HepG2 (cell line): ENCODE results near the gene ATP7B. TPM values are rescaled to one million over a fixed set of nuclear protein-coding genes. Genes with fewer than 3 reads are reported as not detected.

Source experiments
- ATAC-seq: fragments of 200-7000 bp; cut with Tn5 transposase; 3 replicates; pipeline ENCODE4 v1.9.1; 2020; ENCODE audit warnings: mild to moderate bottlenecking, moderate library complexity
- BruUV-seq: library from RNA; stranded (reverse); fragments of 400-500 nt; replicated peaks from 2 replicates; lab custom pipeline; 2021; lab: Mats Ljungman, UMichigan
- CTCF ChIA-PET: fragments of 300-600 bp; formaldehyde crosslinking; extraction: SDS; loops from one replicate; lab custom pipeline; 2021; ENCODE audit warnings: low total read pairs, inconsistent platforms, low intra/inter-chr PET ratio; lab: Yijun Ruan, JAX
- POLR2A ChIA-PET: fragments of 350-600 bp; sonication (Branson Sonifier 250); formaldehyde crosslinking; loops from one replicate; lab custom pipeline; 2020; ENCODE audit warnings: antibody characterized with exemption, inconsistent platforms; lab: Yijun Ruan, JAX
- DNase-seq: peaks from one replicate; pipeline ENCODE4 v3.0.0-alpha.2; 2015; ENCODE audit warnings: low spot score
- FAIRE-seq: peaks from 3 replicates; lab custom pipeline; 2011; peaks lifted over from hg19 to GRCh38; lab: Jason Lieb, UNC
- H2AFZ ChIP-seq: one replicate; pipeline ENCODE4 v1.6.1; 2011; ENCODE audit warnings: low read length, inconsistent platforms
- H3K27ac ChIP-seq: fragments of 300-600 bp; 3 replicates; pipeline ENCODE4 v1.8.0; 2011; ENCODE audit warnings: mixed run types, mild to moderate bottlenecking, mixed read lengths, low read length, inconsistent platforms; ENCODE audit not compliant: insufficient read depth; ENCODE audit errors: extremely low read length
- H3K27me3 ChIP-seq, 2 experiments: fragments of 200-600 bp in 1 of 2; 2 replicates in 1 of 2; 3 replicates in 1 of 2; pipeline versions ENCODE4 v1.6.0 to v1.8.0; 2011; ENCODE audit warnings: low read length in 2 of 2, mild to moderate bottlenecking in 2 of 2, moderate library complexity in 2 of 2, inconsistent platforms in 1 of 2; ENCODE audit not compliant: insufficient read depth in 2 of 2, control insufficient read depth in 1 of 2
- H3K36me3 ChIP-seq, 2 experiments: fragments of 200-600 bp in 1 of 2; replicated peaks in 1 of 2; 2 replicates in 1 of 2; 3 replicates in 1 of 2; pipeline versions ENCODE4 v1.5.1 to v1.8.0; 2011; ENCODE audit warnings: low read length in 2 of 2, inconsistent platforms in 1 of 2; ENCODE audit not compliant: insufficient read depth in 2 of 2, control insufficient read depth in 1 of 2
- H3K4me1 ChIP-seq: 2 replicates; pipeline ENCODE4 v1.5.1; 2012; ENCODE audit warnings: low read length, inconsistent platforms; ENCODE audit not compliant: insufficient read depth
- H3K4me2 ChIP-seq: 2 replicates; pipeline ENCODE4 v1.6.0; 2011; ENCODE audit warnings: low read depth, low read length, inconsistent platforms
- H3K4me3 ChIP-seq, 3 experiments: fragments of 200-600 bp in 1 of 3; sonication (generic), shearing (Covaris generic) in 1 of 3; replicated peaks in 1 of 3; 2 replicates each; pipeline ENCODE4 v1.5.1; 2011 to 2016; ENCODE audit warnings: low read length in 3 of 3, inconsistent platforms in 2 of 3, low read depth in 2 of 3, mild to moderate bottlenecking in 2 of 3, control low read depth in 1 of 3, mixed read lengths in 1 of 3; ENCODE audit not compliant: insufficient read depth in 1 of 3
- H3K79me2 ChIP-seq: one replicate; pipeline ENCODE4 v1.6.1; 2011; ENCODE audit warnings: low read length, inconsistent platforms; ENCODE audit not compliant: insufficient read depth
- H3K9ac ChIP-seq: 2 replicates; pipeline ENCODE4 v1.6.0; 2011; ENCODE audit warnings: mild to moderate bottlenecking, low read depth, low read length, inconsistent platforms; ENCODE audit not compliant: insufficient read depth
- H3K9me3 ChIP-seq: 2 replicates; pipeline ENCODE4 v1.5.1; 2012; ENCODE audit warnings: mild to moderate bottlenecking, low read length
- H4K20me1 ChIP-seq: 2 replicates; pipeline ENCODE4 v1.6.0; 2011; ENCODE audit warnings: inconsistent platforms, mild to moderate bottlenecking, low read length, moderate library complexity; ENCODE audit not compliant: insufficient read depth
- CBX1 ChIP-seq: IDR thresholded peaks from one replicate; pipeline ENCODE4 v1.6.1; 2016; ENCODE audit warnings: antibody characterized with exemption, low read depth
- ELF3 ChIP-seq: IDR thresholded peaks from 2 replicates; pipeline ENCODE4 v1.6.1; 2016; ENCODE audit warnings: missing genetic modification reagents, missing compliant biosample characterization
- HNRNPH1 ChIP-seq: fragments of 200-400 bp; formaldehyde crosslinking; optimal IDR thresholded peaks from 2 replicates; pipeline ENCODE3; 2017; ENCODE audit warnings: mild to moderate bottlenecking, low read depth, low read length
- ISX ChIP-seq: sonication (generic); formaldehyde crosslinking; conservative IDR thresholded peaks from 2 replicates; pipeline ENCODE4 v1.5.0; 2020; ENCODE audit warnings: missing genetic modification reagents
- KDM5A ChIP-seq: fragments of 200-600 bp; sonication (generic); IDR thresholded peaks from 2 replicates; pipeline ENCODE4 v1.7.0; 2018; ENCODE audit warnings: antibody characterized with exemption, mild to moderate bottlenecking, low read length, borderline replicate concordance
- MIER3 ChIP-seq: IDR thresholded peaks from 2 replicates; pipeline ENCODE4 v1.6.1; 2016; ENCODE audit warnings: missing compliant biosample characterization, borderline replicate concordance
- NR2C2 ChIP-seq: sonication (generic); formaldehyde crosslinking; IDR thresholded peaks from 2 replicates; pipeline ENCODE4 v1.4.0; 2020; ENCODE audit warnings: missing genetic modification reagents, mild to moderate bottlenecking, moderate library complexity, borderline replicate concordance
- NR3C1 ChIP-seq: sonication (generic); formaldehyde crosslinking; IDR thresholded peaks from 2 replicates; pipeline ENCODE4 v1.4.0; 2020; ENCODE audit warnings: missing genetic modification reagents
- SALL2 ChIP-seq: sonication (generic); formaldehyde crosslinking; IDR thresholded peaks from 2 replicates; pipeline ENCODE4 v1.8.1; 2023; ENCODE audit warnings: mild to moderate bottlenecking, missing genetic modification reagents, inconsistent platforms
- SMAD3 ChIP-seq: sonication (generic); formaldehyde crosslinking; IDR thresholded peaks from 2 replicates; pipeline ENCODE4 v1.4.0; 2020; ENCODE audit warnings: missing genetic modification reagents
- WGBS: methylation state at CpG from one replicate; pipeline ENCODE4 v1.1.6; 2017; ENCODE audit warnings: low lambda C conversion rate; 5-methylcytosine and 5-hydroxymethylcytosine counted together
- in situ Hi-C: cut with HindIII; loops from 2 replicates; pipeline ENCODE4 v1.10.0; 2017; ENCODE audit warnings: low pct_unique_long_range_greater_than_20kb; ENCODE audit not compliant: extremely low pct_ligation_motif_present
- intact Hi-C: fragments of 100-400 bp; cut with micrococcal nuclease; formaldehyde crosslinking; loops from one replicate; pipeline ENCODE4 v1.10.0; 2022; ENCODE audit not compliant: unreplicated experiment
- polyA plus RNA-seq, 8 experiments: library from polyadenylated mRNA; depleted of rRNA in 3 of 8; stranded (reverse) in 7 of 8; unstranded in 1 of 8; fragments of >200 nt; fragmentation: Illumina TruSeq in 4 of 8; extraction: Trizol in 4 of 8; gene quantifications; 2 replicates each; pipeline versions ENCODE4 v1.2.1 to v1.2.3, GENCODE V29; 2011 to 2016; ENCODE audit warnings: low read depth in 4 of 8, missing spikeins in 1 of 8, mixed read lengths in 1 of 8; ENCODE audit not compliant: insufficient read depth in 1 of 8
- total RNA-seq, 5 experiments: library from RNA; depleted of rRNA; stranded (reverse); fragments of >200 nt; fragmentation: Illumina TruSeq; extraction: Trizol; gene quantifications; 2 replicates each; pipeline ENCODE4 v1.2.3, GENCODE V29; 2016; ENCODE audit warnings: low read depth in 1 of 5

The ATP7B gene
- total and polyA plus RNA-seq, 2 of the 13 experiments (the other 11 are each of a cell fraction or from before 2014, with no cell fraction given) = 31.8 to 57.4 TPM

GRCh38 chr13:52016296-52016695 is 5.0 kb upstream of the ATP7B start:
- TF ChIP-seq NR3C1 (CRISPR knock-in tag) = no peak
- no peak for TF ChIP-seq KDM5A
- no peak for TF ChIP-seq ISX
- no peak for TF ChIP-seq SALL2 (CRISPR knock-in tag)
- TF ChIP-seq, all 625 proteins: peak for 0
- Histone ChIP-seq H3K9ac (no peak overlapping the region), H3K36me3 (peaks cover 7 to 26% of the 10 kb centered on the region in 2 experiments; a peak in 4 of 5 replicates), H3K79me2 (peaks cover 66% of the 10 kb centered on the region), H3K27ac (no peak overlapping the region), H3K9me3 (no peaks in the 10 kb centered on the region), H4K20me1 (0 out of 2 replicates have a peak, but pooled peaks cover 4% of the 10 kb centered on the region), H3K4me2 (no peak overlapping the region), H2AFZ (no peak overlapping the region), H3K4me3 (no peak overlapping the region), H3K27me3 (no peaks in the 10 kb centered on the region; a peak in 1 of 5 replicates), H3K4me1 (peaks cover 29% of the 10 kb centered on the region; the same call in 1 of the 2 replicates)
- in situ Hi-C loops = loop anchor here (25.0 kb wide), 1 partner anchor 446 kb away; the partner anchor contains the start of genes CKAP2 and VPS36
- ChIA-PET POLR2A (no interaction called here), CTCF (no interaction called here)
- FAIRE-seq (no peak), ATAC-seq (no peak), DNase-seq (no peak)
- 100% methylated on average over 2 of the region's 3 CpGs for WGBS
- intact Hi-C loops = no loop called here
- no TSS peak for BruUV-seq

DNA sequence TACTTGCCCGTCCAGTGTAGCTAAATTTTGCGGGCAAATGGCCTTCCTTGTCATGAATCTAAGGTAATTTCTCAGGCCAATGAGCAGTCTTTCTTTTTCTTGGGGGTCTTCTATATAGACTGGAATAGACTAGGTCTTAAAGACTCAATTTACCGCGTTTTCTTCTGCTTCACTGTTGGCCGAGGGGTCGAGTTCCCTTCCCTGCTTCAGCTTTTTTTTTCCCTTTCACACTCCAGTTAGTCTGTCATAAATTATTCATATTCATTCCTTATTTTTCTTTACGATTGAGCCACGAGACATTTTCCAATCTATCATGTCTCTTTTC is 1.2 kb upstream of the ATP7B start:
- in situ Hi-C loops (loop anchor here (5.0 to 25.0 kb wide), 2 partner anchors 115 to 450 kb away; partner anchors contain the start of genes CKAP2, NEK5 and VPS36), intact Hi-C loops (loop anchor here (1.0 to 5.0 kb wide), 4 partner anchors 13 to 180 kb away; no protein-coding TSS in a partner anchor)
- TF ChIP-seq NR2C2 (peak; percentile 13; the same call in 1 of the 2 replicates), CBX1 (no peak), MIER3 (CRISPR knock-in tag) (no peak), HNRNPH1 (no peak), ELF3 (CRISPR knock-in tag) (peak; percentile 2; the same call in 1 of the 2 replicates), SMAD3 (CRISPR knock-in tag) (peak; percentile 5; the same call in 1 of the 2 replicates)
- ChIA-PET POLR2A (interaction anchor here (0.6 to 2.2 kb wide), 11 partner anchors 9 to 116 kb away, joined by 3 to 32 read pairs (median 7); partner anchors contain the start of genes NEK5 and UTP14C), CTCF (interaction anchor here (1.3 kb wide), 1 partner anchor 11 kb away, joined by 5 read pairs; no protein-coding TSS in a partner anchor)
- Histone ChIP-seq H2AFZ (peak overlapping the region; percentile 72), H3K79me2 (peaks cover 95% of the 10 kb centered on the region), H3K27ac (peak overlapping the region; percentile 86), H3K4me2 (peak overlapping the region; percentile 70), H3K9me3 (no peaks in the 10 kb centered on the region), H3K27me3 (no peaks in the 10 kb centered on the region; a peak in 1 of 5 replicates), H3K4me1 (peaks cover 57% of the 10 kb centered on the region), H3K4me3 (peak overlapping the region; percentile 86 to 97 (median 87)), H3K9ac (peak overlapping the region; percentile 96), H3K36me3 (peaks cover under 1 to 2% of the 10 kb centered on the region in 2 experiments; a peak in 3 of 5 replicates), H4K20me1 (peaks cover 20% of the 10 kb centered on the region)
- no peak for DNase-seq
- FAIRE-seq = no peak
- no TSS peak for BruUV-seq
- under 1% methylated on average over 8 of the region's 8 CpGs for WGBS
- ATAC-seq = no peak
